Measurements from ENCODE around the gene PON3. TPM values are rescaled to one million over a fixed set of nuclear protein-coding genes. Genes with fewer than 3 reads are reported as not detected.

Gene PON3
- total RNA-seq (2022) = 5.3 and 6.5 TPM in 2 replicates
- percentile 48 among the genes with signal in this experiment for Bru-seq, nascent RNA
- BruChase-seq, experiment 1, labeled RNA remaining after a 6-hour chase = percentile 36 among the genes with signal in this experiment
- BruChase-seq, experiment 2, labeled RNA remaining after a 2-hour chase = percentile 48 among the genes with signal in this experiment
- long read RNA-seq, transcript PON3-201 (9 exons, 1,105 nt) = major isoform, 12 of 17 reads
- long read RNA-seq, partial matches to known transcripts = 0 of 17 reads
- long read RNA-seq, other reads (novel, unspliced or antisense) = 4 of 17 reads

DNA sequence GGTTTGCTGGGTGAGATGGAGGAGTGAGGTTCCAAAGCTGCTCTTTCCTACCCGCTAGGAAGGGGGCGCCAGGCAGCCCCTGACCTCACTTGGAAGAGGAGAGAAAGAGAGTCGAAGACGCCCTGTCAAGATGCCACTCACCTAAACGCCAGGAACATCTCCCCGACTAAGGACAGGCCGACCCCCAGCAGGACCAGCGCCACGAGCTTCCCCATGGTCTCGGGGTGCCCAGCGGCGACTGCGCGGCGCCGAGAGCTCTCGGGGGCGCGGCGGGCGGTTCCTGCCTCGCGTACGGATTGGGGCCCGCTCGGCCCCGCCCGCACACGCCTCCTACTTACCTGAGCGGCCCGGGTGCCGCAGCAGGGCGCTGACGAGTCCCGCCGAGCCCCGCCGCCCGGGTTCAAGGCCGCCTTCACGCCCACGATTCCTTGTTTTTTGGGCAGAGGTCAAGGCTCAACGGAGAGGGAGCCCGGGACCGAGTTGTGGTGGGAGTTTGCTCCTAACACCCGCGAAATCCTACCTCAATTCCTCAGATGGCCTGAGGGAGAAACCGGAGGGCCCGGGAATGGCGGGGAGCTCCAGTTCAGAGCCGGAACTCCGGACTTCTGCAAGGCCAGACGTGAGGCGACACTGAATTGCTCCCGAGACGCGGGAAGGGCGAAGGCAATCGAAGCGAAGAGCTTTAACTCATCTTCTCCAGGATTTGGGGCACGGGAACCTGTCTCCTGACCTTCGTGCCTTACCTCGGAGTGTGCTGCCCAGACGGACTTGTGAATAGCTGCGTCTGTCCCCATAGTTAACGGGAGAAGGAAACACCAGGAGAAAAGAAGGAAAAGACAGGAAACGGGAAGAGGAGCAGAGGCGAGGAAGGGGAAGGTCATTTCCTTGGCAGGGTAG, at the start of gene PON3:
Gene PON3, minus strand, starts transcription at position 240 of the 897 bp plus-strand sequence. Its CDS starts 25 bp downstream, at position 215.
- DNase-seq = peak; percentile 58
- Mint-ChIP-seq H3K27me3 (ENCODE audit: unreplicated experiment) (no peaks in the 10 kb centered on the region), H3K9me3 (ENCODE audit: low read depth, unreplicated experiment) (peaks cover 2% of the 10 kb centered on the region), H3K4me3 (ENCODE audit: low read depth, unreplicated experiment) (peak within 1 kb of the TSS; percentile 85), H3K4me1 (ENCODE audit: low read depth, unreplicated experiment) (peaks cover 35% of the 10 kb centered on the region), H3K27ac (ENCODE audit: unreplicated experiment) (peak within 1 kb of the TSS; percentile 77), H3K36me3 (ENCODE audit: insufficient read depth, unreplicated experiment) (peaks cover 22% of the 10 kb centered on the region)
- BruUV-seq (replicated peaks) = TSS peak; percentile 52
- TF ChIP-seq, protein P1, sequence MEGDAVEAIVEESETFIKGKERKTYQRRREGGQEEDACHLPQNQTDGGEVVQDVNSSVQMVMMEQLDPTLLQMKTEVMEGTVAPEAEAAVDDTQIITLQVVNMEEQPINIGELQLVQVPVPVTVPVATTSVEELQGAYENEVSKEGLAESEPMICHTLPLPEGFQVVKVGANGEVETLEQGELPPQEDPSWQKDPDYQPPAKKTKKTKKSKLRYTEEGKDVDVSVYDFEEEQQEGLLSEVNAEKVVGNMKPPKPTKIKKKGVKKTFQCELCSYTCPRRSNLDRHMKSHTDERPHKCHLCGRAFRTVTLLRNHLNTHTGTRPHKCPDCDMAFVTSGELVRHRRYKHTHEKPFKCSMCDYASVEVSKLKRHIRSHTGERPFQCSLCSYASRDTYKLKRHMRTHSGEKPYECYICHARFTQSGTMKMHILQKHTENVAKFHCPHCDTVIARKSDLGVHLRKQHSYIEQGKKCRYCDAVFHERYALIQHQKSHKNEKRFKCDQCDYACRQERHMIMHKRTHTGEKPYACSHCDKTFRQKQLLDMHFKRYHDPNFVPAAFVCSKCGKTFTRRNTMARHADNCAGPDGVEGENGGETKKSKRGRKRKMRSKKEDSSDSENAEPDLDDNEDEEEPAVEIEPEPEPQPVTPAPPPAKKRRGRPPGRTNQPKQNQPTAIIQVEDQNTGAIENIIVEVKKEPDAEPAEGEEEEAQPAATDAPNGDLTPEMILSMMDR (IDR thresholded peaks at IDR 0.05; ENCODE audit: unreplicated experiment) = peak; percentile 60
- CTCF ChIA-PET = interaction anchor here (0.6 to 2.3 kb wide), 8 partner anchors 14 to 903 kb away, joined by 3 to 27 read pairs (median 3); no protein-coding TSS in a partner anchor
- intact Hi-C loops (cut with micrococcal nuclease; ENCODE audit: unreplicated experiment) = loop anchor here (2.0 kb wide), 1 partner anchor 80 kb away; no protein-coding TSS in a partner anchor

DNA sequence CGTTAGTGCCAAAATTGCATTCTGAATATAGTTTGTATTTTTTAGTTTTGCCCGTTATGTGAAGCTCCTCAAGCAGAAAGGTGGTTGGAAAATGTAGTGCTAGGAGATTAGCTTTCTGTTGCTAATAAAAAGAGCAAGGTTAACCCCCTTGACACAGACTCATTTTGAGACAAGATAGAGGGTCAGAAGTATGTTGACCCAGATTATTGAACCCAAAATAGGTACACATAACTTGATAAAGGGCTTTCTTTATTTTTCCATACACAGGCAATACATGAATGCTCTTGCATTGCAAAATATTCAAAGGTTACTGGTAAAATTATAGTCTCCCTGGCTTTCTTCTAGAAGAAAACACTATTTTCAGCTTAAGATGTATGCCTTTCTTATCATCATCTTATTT, 48.6 kb upstream of the PON3 start:
- Mint-ChIP-seq H3K27ac (ENCODE audit: unreplicated experiment) (no peak overlapping the region), H3K36me3 (ENCODE audit: insufficient read depth, unreplicated experiment) (no peaks in the 10 kb centered on the region), H3K9me3 (ENCODE audit: low read depth, unreplicated experiment) (no peaks in the 10 kb centered on the region), H3K4me3 (ENCODE audit: low read depth, unreplicated experiment) (no peak overlapping the region), H3K27me3 (ENCODE audit: unreplicated experiment) (no peaks in the 10 kb centered on the region), H3K4me1 (ENCODE audit: low read depth, unreplicated experiment) (peaks cover 24% of the 10 kb centered on the region)
- CTCF ChIA-PET = no interaction called here
- intact Hi-C loops (cut with micrococcal nuclease; ENCODE audit: unreplicated experiment) = no loop called here
- TF ChIP-seq, protein P1 (IDR thresholded peaks at IDR 0.05; ENCODE audit: unreplicated experiment) = no peak
- no TSS peak for BruUV-seq (replicated peaks)
- no peak for DNase-seq

DNA sequence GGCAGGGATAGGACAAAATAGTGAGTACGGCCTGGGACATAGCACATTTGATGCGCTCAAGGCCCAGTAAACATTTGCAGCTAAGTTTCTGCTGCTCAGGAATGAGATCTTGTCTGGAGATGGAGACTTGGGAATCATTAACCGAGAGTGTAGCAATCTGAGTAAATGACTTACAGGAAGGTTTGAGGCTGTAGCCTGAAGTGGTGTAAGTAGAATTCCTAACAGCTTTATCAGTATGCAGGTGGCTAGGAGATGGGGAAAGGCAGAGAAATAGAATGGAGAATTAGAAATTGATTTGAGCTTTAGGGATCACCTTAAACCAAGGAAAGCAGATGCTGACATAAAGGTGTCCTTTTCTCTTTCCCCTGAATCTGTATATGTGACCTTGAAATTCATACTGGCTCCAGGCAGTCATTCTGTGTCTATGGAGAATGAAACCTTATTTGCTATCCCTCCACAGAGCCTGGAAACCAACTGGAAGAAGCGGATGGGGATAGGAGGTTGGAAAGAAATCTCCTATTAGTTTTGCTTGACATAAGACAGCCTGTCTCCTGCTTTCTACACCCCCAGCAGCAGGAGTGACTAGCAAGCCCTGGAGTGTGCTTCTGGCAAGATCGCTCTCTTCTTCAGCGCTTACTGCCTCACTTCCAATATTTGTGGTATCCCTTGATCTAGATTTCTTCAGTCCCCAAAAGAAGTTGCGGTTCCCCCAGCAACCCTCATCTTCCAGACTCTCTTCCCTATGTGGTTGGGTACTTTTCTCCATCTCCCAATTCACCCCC, 45.1 kb upstream of the PON3 start:
- Mint-ChIP-seq H3K9me3 (ENCODE audit: low read depth, unreplicated experiment) (no peaks in the 10 kb centered on the region), H3K27me3 (ENCODE audit: unreplicated experiment) (no peaks in the 10 kb centered on the region), H3K36me3 (ENCODE audit: insufficient read depth, unreplicated experiment) (no peaks in the 10 kb centered on the region), H3K27ac (ENCODE audit: unreplicated experiment) (peak overlapping the region; percentile 51), H3K4me1 (ENCODE audit: low read depth, unreplicated experiment) (peaks cover 24% of the 10 kb centered on the region), H3K4me3 (ENCODE audit: low read depth, unreplicated experiment) (peak overlapping the region; percentile 18)
- DNase-seq = peak; percentile 57
- TF ChIP-seq, protein P1 (IDR thresholded peaks at IDR 0.05; ENCODE audit: unreplicated experiment) = no peak
- intact Hi-C loops (cut with micrococcal nuclease; ENCODE audit: unreplicated experiment) = no loop called here
- CTCF ChIA-PET = interaction anchor here (0.6 to 1.1 kb wide), 4 partner anchors 33 to 500 kb away, joined by 3 to 6 read pairs (median 4); no protein-coding TSS in a partner anchor
- BruUV-seq (replicated peaks) = no TSS peak
